HCT116 (cell line): ENCODE data around the gene ZFHX3. TPM values are rescaled to one million over a fixed set of nuclear protein-coding genes. Genes with fewer than 3 reads are reported as not detected.

Experiments used
- ATAC-seq: fragments of 200-7000 bp; cut with Tn5 transposase; 2 replicates; pipeline ENCODE4 v1.9.1; 2020; ENCODE audit warnings: mild to moderate bottlenecking, moderate library complexity
- BruUV-seq: library from RNA; stranded (reverse); fragments of 400-500 nt; replicated peaks from 2 replicates; lab custom pipeline; 2021; lab: Mats Ljungman, UMichigan
- CTCF ChIA-PET: fragments of 300-600 bp; sonication (Branson Sonifier 250); formaldehyde crosslinking; loops from one replicate; lab custom pipeline; 2021; ENCODE audit warnings: antibody characterized with exemption; lab: Charles Lee
- POLR2A ChIA-PET: fragments of 300-600, 350-600 bp; sonication (Branson Sonifier 250); formaldehyde crosslinking; loops from one replicate; lab custom pipeline; 2021; ENCODE audit warnings: antibody characterized with exemption; lab: Charles Lee
- RAD21 ChIA-PET, 2 experiments: fragments of 300-600 bp; sonication (Branson Sonifier 250); formaldehyde crosslinking; loops; one replicate each; lab custom pipeline; 2023; ENCODE audit warnings: low total read pairs in 2 of 2; ENCODE audit not compliant: uncharacterized antibody in 2 of 2, unreplicated experiment in 2 of 2, low non-redundant PET in 1 of 2; lab: Charles Lee
- DNase-seq: peaks from one replicate; pipeline ENCODE4 v3.0.0-alpha.2; 2010; ENCODE audit warnings: low read depth, low spot score
- H2AFZ ChIP-seq: fragments of 200-600 bp; shearing (Covaris generic), sonication (generic); 2 replicates; pipeline ENCODE4 v1.6.1; 2017; ENCODE audit warnings: low read depth, mixed run types, mixed read lengths, antibody characterized with exemption, low read length; ENCODE audit not compliant: poor library complexity, severe bottlenecking
- H3K27ac ChIP-seq: 2 replicates; pipeline ENCODE4 v1.5.1; 2012; ENCODE audit warnings: low read depth, low read length
- H3K27me3 ChIP-seq: fragments of 200-600 bp; sonication (generic); 2 replicates; pipeline ENCODE4 v1.6.1; 2016; ENCODE audit warnings: mixed run types, low read length, mixed read lengths; ENCODE audit not compliant: insufficient read depth
- H3K36me3 ChIP-seq, 2 experiments: fragments of 200-500 bp in 1 of 2; fragments of 200-600 bp in 1 of 2; sonication (Bioruptor generic) in 1 of 2; sonication (generic) in 1 of 2; 2 replicates each; pipeline versions ENCODE4 v1.5.1 to v1.6.1; 2014 to 2016; ENCODE audit warnings: low read length in 2 of 2, inconsistent platforms in 1 of 2, mixed read lengths in 1 of 2, mixed run types in 1 of 2; ENCODE audit not compliant: insufficient read depth in 2 of 2, control insufficient read depth in 1 of 2
- H3K4me1 ChIP-seq, 2 experiments: fragments of 200-600 bp in 1 of 2; sonication (generic) in 1 of 2; 2 replicates each; pipeline versions ENCODE4 v1.5.1 to v1.6.1; 2012 to 2017; ENCODE audit warnings: low read length in 2 of 2, inconsistent platforms in 1 of 2, mild to moderate bottlenecking in 1 of 2, mixed read lengths in 1 of 2, mixed run types in 1 of 2, moderate library complexity in 1 of 2; ENCODE audit not compliant: insufficient read depth in 2 of 2, control insufficient read depth in 1 of 2
- H3K4me2 ChIP-seq: fragments of 200-600 bp; sonication (generic); 2 replicates; pipeline ENCODE4 v1.6.1; 2017; ENCODE audit warnings: mixed run types, low read length, mixed read lengths
- H3K4me3 ChIP-seq, 2 experiments: fragments of 200-600 bp in 1 of 2; sonication (generic) in 1 of 2; replicated peaks in 1 of 2; 2 replicates each; pipeline ENCODE4 v1.5.1; 2011 to 2016; ENCODE audit warnings: low read length in 2 of 2, control low read depth in 1 of 2, low read depth in 1 of 2, mild to moderate bottlenecking in 1 of 2, mixed read lengths in 1 of 2, mixed run types in 1 of 2
- H3K79me2 ChIP-seq: fragments of 200-600 bp; sonication (generic); 2 replicates; pipeline ENCODE4 v1.6.1; 2017; ENCODE audit warnings: mild to moderate bottlenecking, mixed run types, low read length, moderate library complexity, mixed read lengths; ENCODE audit not compliant: insufficient read depth
- H3K9ac ChIP-seq: fragments of 200-600 bp; sonication (generic); 2 replicates; pipeline ENCODE4 v1.6.1; 2016; ENCODE audit warnings: low read length, mixed read lengths
- H3K9me2 ChIP-seq: fragments of 200-600 bp; sonication (generic), shearing (Covaris generic); 2 replicates; pipeline ENCODE4 v1.6.1; 2017; ENCODE audit warnings: mixed run types, mild to moderate bottlenecking, moderate library complexity; ENCODE audit not compliant: insufficient read depth
- H3K9me3 ChIP-seq, 2 experiments: fragments of 200-500 bp in 1 of 2; fragments of 200-600 bp in 1 of 2; sonication (Bioruptor generic) in 1 of 2; sonication (generic) in 1 of 2; 2 replicates each; pipeline ENCODE4 v1.6.1; 2014 to 2017; ENCODE audit warnings: low read length in 2 of 2, mixed read lengths in 2 of 2, inconsistent platforms in 1 of 2, low read depth in 1 of 2, mild to moderate bottlenecking in 1 of 2, mixed run types in 1 of 2, moderate library complexity in 1 of 2; ENCODE audit not compliant: control insufficient read depth in 1 of 2, insufficient read depth in 1 of 2
- H4K20me1 ChIP-seq: fragments of 200-600 bp; sonication (generic), shearing (Covaris generic); 2 replicates; pipeline ENCODE4 v1.6.1; 2017; ENCODE audit warnings: mixed run types, mild to moderate bottlenecking, moderate library complexity; ENCODE audit not compliant: insufficient read depth
- CEBPB ChIP-seq: IDR thresholded peaks from 2 replicates; pipeline ENCODE4 v1.6.1; 2012; ENCODE audit warnings: low read depth
- intact Hi-C: fragments of 100-400 bp; cut with micrococcal nuclease; formaldehyde crosslinking; loops from 2 replicates; pipeline ENCODE4 v1.10.0; 2022
- total RNA-seq: library from RNA; stranded (reverse); gene quantifications from one replicate; pipeline ENCODE4 v1.2.1, GENCODE V29; 2021; ENCODE audit not compliant: unreplicated experiment
- TF ChIP-seq, protein P1 (sequence below): IDR thresholded peaks from 2 replicates; pipeline ENCODE4 v1.6.1; 2012
- TF ChIP-seq, protein P2 (sequence below): IDR thresholded peaks from 2 replicates; pipeline ENCODE4 v1.6.1; 2011; ENCODE audit warnings: mild to moderate bottlenecking, low read length, moderate library complexity; ENCODE audit not compliant: insufficient replicate concordance; ENCODE audit errors: extremely low read depth
- TF ChIP-seq, protein P3 (sequence below), 3 experiments: fragments of 200-600 bp in 1 of 3; sonication (generic) in 1 of 3; IDR thresholded peaks in 2 of 3; conservative IDR thresholded peaks in 1 of 3; 2 replicates each; pipeline ENCODE4 v1.5.1; 2012 to 2017; ENCODE audit warnings: low read depth in 2 of 3, low read length in 2 of 3, antibody characterized with exemption in 1 of 3, borderline replicate concordance in 1 of 3, control low read depth in 1 of 3, mild to moderate bottlenecking in 1 of 3, mixed read lengths in 1 of 3, mixed run types in 1 of 3, moderate library complexity in 1 of 3; ENCODE audit not compliant: insufficient read depth in 1 of 3

The ZFHX3 gene
- total RNA-seq, 1 experiment from 2014 or later = 6.3 TPM

DNA sequence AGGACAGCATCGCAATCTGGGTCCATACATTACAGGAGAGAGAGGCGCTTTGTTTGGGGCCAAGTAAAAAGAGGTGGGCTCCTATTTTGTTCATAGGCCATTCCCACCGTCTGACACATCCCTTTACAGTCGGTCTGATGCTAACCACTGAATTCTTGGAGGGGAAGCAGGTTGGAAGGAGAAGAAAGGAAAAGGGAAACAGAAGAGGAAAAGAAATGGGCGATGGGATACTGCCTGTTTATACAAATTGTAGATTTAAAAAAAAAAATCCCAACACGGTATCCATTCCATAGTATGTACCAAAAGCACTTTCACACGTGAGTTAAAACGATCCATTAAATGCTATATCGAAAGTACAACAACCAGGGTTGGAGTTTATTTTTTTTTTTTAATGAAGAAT, 4.0 kb upstream of the ZFHX3 start:
- Histone ChIP-seq H3K9me2 (no peaks in the 10 kb centered on the region), H3K27me3 (no peaks in the 10 kb centered on the region), H3K4me3 (no peak overlapping the region), H3K79me2 (peaks cover 78% of the 10 kb centered on the region), H4K20me1 (no peaks in the 10 kb centered on the region), H3K4me1 (peaks cover 54 to 63% of the 10 kb centered on the region in 2 experiments), H3K4me2 (no peak overlapping the region), H3K9me3 (no peaks in the 10 kb centered on the region), H2AFZ (no peak overlapping the region), H3K9ac (no peak overlapping the region), H3K36me3 (no peaks in the 10 kb centered on the region), H3K27ac (no peak overlapping the region)
- no peak for ATAC-seq
- TF ChIP-seq CEBPB = no peak
- TF ChIP-seq, protein P1, sequence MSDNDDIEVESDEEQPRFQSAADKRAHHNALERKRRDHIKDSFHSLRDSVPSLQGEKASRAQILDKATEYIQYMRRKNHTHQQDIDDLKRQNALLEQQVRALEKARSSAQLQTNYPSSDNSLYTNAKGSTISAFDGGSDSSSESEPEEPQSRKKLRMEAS = no peak
- TF ChIP-seq, protein P2, sequence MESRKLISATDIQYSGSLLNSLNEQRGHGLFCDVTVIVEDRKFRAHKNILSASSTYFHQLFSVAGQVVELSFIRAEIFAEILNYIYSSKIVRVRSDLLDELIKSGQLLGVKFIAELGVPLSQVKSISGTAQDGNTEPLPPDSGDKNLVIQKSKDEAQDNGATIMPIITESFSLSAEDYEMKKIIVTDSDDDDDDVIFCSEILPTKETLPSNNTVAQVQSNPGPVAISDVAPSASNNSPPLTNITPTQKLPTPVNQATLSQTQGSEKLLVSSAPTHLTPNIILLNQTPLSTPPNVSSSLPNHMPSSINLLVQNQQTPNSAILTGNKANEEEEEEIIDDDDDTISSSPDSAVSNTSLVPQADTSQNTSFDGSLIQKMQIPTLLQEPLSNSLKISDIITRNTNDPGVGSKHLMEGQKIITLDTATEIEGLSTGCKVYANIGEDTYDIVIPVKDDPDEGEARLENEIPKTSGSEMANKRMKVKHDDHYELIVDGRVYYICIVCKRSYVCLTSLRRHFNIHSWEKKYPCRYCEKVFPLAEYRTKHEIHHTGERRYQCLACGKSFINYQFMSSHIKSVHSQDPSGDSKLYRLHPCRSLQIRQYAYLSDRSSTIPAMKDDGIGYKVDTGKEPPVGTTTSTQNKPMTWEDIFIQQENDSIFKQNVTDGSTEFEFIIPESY = no peak
- TF ChIP-seq, protein P3, sequence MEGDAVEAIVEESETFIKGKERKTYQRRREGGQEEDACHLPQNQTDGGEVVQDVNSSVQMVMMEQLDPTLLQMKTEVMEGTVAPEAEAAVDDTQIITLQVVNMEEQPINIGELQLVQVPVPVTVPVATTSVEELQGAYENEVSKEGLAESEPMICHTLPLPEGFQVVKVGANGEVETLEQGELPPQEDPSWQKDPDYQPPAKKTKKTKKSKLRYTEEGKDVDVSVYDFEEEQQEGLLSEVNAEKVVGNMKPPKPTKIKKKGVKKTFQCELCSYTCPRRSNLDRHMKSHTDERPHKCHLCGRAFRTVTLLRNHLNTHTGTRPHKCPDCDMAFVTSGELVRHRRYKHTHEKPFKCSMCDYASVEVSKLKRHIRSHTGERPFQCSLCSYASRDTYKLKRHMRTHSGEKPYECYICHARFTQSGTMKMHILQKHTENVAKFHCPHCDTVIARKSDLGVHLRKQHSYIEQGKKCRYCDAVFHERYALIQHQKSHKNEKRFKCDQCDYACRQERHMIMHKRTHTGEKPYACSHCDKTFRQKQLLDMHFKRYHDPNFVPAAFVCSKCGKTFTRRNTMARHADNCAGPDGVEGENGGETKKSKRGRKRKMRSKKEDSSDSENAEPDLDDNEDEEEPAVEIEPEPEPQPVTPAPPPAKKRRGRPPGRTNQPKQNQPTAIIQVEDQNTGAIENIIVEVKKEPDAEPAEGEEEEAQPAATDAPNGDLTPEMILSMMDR (IDR thresholded peaks at IDR 0.05 in 2 of 3, conservative IDR thresholded peaks at IDR 0.05 in 1 of 3; ENCODE audit: borderline replicate concordance in 1 of 3, insufficient read depth in 1 of 3, low read depth in 2 of 3, low read length in 2 of 3) = no peak
- intact Hi-C loops = loop anchor here (10.0 kb wide), 1 partner anchor 217 kb away; no protein-coding TSS in a partner anchor
- CTCF ChIA-PET = no interaction called here
- BruUV-seq = no TSS peak
- RAD21 ChIA-PET = no interaction called here
- POLR2A ChIA-PET = no interaction called here
- DNase-seq = no peak
